Prostate gland (tissue), 2 donors: ENCODE data around the gene ARHGEF26. TPM values are rescaled to one million over a fixed set of nuclear protein-coding genes. Genes with fewer than 3 reads are reported as not detected.

Experiments used
- DNase-seq: peaks from one replicate; pipeline ENCODE4 v3.0.0-alpha.2; 2019; ENCODE audit warnings: low spot score
- H3K27ac ChIP-seq, 2 donors: fragments of 200-600 bp; sonication (generic); 2 replicates each; pipeline ENCODE4 v1.5.1; 2017 to 2019
- H3K27me3 ChIP-seq: fragments of 200-600 bp; sonication (generic); replicated peaks from 2 replicates; pipeline ENCODE4 v1.5.1; 2019; ENCODE audit not compliant: insufficient read depth
- H3K36me3 ChIP-seq, 2 donors: fragments of 200-600 bp; sonication (generic); 1 replicate in 1 of 2; 2 replicates in 1 of 2; pipeline versions ENCODE4 v1.5.1 to v1.8.1; 2017 to 2019
- H3K4me1 ChIP-seq: fragments of 200-600 bp; sonication (generic); replicated peaks from 2 replicates; pipeline ENCODE4 v1.5.1; 2019
- H3K4me3 ChIP-seq, 2 donors: fragments of 200-600 bp; sonication (generic); 2 replicates each; pipeline ENCODE4 v1.5.1; 2017 to 2019
- H3K9me3 ChIP-seq: fragments of 200-600 bp; sonication (generic); 2 replicates; pipeline ENCODE4 v1.5.1; 2017
- CTCF ChIP-seq, 4 experiments: fragments of 200-600 bp in 2 of 4; fragments of 450-650 bp in 2 of 4; sonication (generic) in 2 of 4; IDR thresholded peaks; 1 replicate in 3 of 4; 2 replicates in 1 of 4; pipeline ENCODE4 v1.5.1; 2016 to 2019; ENCODE audit warnings: antibody characterized with exemption in 4 of 4, mild to moderate bottlenecking in 2 of 4, moderate library complexity in 2 of 4
- POLR2A ChIP-seq: fragments of 450-650 bp; IDR thresholded peaks from one replicate; pipeline ENCODE4 v1.6.1; 2016; ENCODE audit warnings: antibody characterized with exemption, mild to moderate bottlenecking
- POLR2AphosphoS5 ChIP-seq: sonication (generic); formaldehyde crosslinking; IDR thresholded peaks from one replicate; pipeline ENCODE4 v1.6.1; 2017; ENCODE audit warnings: antibody characterized with exemption
- WGBS: methylation state at CpG from one replicate; pipeline ENCODE4 v1.1.5; 2018; 5-methylcytosine and 5-hydroxymethylcytosine counted together
- intact Hi-C: fragments of 100-400 bp; cut with DNase I; formaldehyde crosslinking; loops from one replicate; pipeline ENCODE4 v1.14.2; 2022
- total RNA-seq, 2 donors: library from RNA; depleted of rRNA; stranded (reverse); fragments of >200 nt; gene quantifications; one replicate each; pipeline ENCODE4 v1.1.0, GENCODE V29; 2016

ARHGEF26 gene
- total RNA-seq, 2 donors from 2014 or later: 15.4 to 26.8 TPM

GRCh38 chr3:154254527-154254926 lies 133.3 kb downstream of the ARHGEF26 start:
- TF ChIP-seq CTCF (IDR thresholded peaks at IDR 0.05): no peak
- no peak for TF ChIP-seq POLR2A
- TF ChIP-seq POLR2AphosphoS5: no peak
- Histone ChIP-seq H3K4me3 (no peak overlapping the region), H3K27ac (no peak overlapping the region), H3K4me1 (no peaks in the 10 kb centered on the region), H3K27me3 (no peaks in the 10 kb centered on the region), H3K36me3 (no peaks in the 10 kb centered on the region), H3K9me3 (no peaks in the 10 kb centered on the region)
- 74% methylated on average over 8 of the region's 8 CpGs for WGBS
- no peak for DNase-seq
- intact Hi-C loops: loop anchor here (5.0 kb wide), 2 partner anchors 132 to 157 kb away; partner anchors contain the start of gene ARHGEF26

- no peak for TF ChIP-seq POLR2A
- no peak for TF ChIP-seq CTCF (IDR thresholded peaks at IDR 0.05)
- TF ChIP-seq POLR2AphosphoS5: no peak
- DNase-seq: no peak
- Histone ChIP-seq H3K9me3 (no peaks in the 10 kb centered on the region), H3K36me3 (no peaks in the 10 kb centered on the region), H3K27me3 (no peaks in the 10 kb centered on the region), H3K4me1 (no peaks in the 10 kb centered on the region), H3K4me3 (no peak overlapping the region), H3K27ac (no peak overlapping the region)
- WGBS: 20% methylated on average over 2 of the region's 2 CpGs
- intact Hi-C loops: no loop called here
Observed at GRCh38 chr3:154273381-154273780, 152.2 kb downstream of the ARHGEF26 start.

GRCh38 chr3:154274348-154274747 lies 153.2 kb downstream of the ARHGEF26 start:
- Histone ChIP-seq H3K27ac (no peak overlapping the region), H3K27me3 (no peaks in the 10 kb centered on the region), H3K9me3 (no peaks in the 10 kb centered on the region), H3K36me3 (no peaks in the 10 kb centered on the region), H3K4me1 (no peaks in the 10 kb centered on the region), H3K4me3 (no peak overlapping the region)
- no peak for DNase-seq
- TF ChIP-seq POLR2AphosphoS5: no peak
- no peak for TF ChIP-seq CTCF (IDR thresholded peaks at IDR 0.05)
- no peak for TF ChIP-seq POLR2A
- intact Hi-C loops: no loop called here
- WGBS: 31% methylated on average over 2 of the region's 2 CpGs

GRCh38 chr3:154275292-154275691 lies 154.1 kb downstream of the ARHGEF26 start:
- Histone ChIP-seq H3K4me3 (no peak overlapping the region), H3K27me3 (no peaks in the 10 kb centered on the region), H3K27ac (no peak overlapping the region), H3K36me3 (no peaks in the 10 kb centered on the region), H3K4me1 (peaks cover under 1% of the 10 kb centered on the region), H3K9me3 (no peaks in the 10 kb centered on the region)
- 84% methylated on average over 2 of the region's 2 CpGs for whole genome bisulfite sequencing
- DNase-seq: no peak
- TF ChIP-seq CTCF (IDR thresholded peaks at IDR 0.05): no peak
- TF ChIP-seq POLR2A: no peak
- no peak for TF ChIP-seq POLR2AphosphoS5
- intact Hi-C loops: no loop called here

- peaks cover 3% of the 10 kb centered on the region for H3K4me1 ChIP-seq
- intact Hi-C loops: no loop called here
- no peak overlapping the region for H3K4me3 ChIP-seq
- TF ChIP-seq POLR2AphosphoS5 (no peak), POLR2A (no peak), CTCF (IDR thresholded peaks at IDR 0.05) (no peak)
- no peaks in the 10 kb centered on the region for H3K9me3 ChIP-seq
- 80% methylated on average over 2 of the region's 2 CpGs for WGBS
- H3K27ac ChIP-seq: no peak overlapping the region
- no peaks in the 10 kb centered on the region for H3K27me3 ChIP-seq
- DNase-seq: no peak
- no peaks in the 10 kb centered on the region for H3K36me3 ChIP-seq
Observed at GRCh38 chr3:154275965-154276364, 154.8 kb downstream of the ARHGEF26 start.
